ACC112 (cell line): ENCODE data around the gene CHKA.

Experiments
- H2AFZ ChIP-seq: fragments of 200-600 bp; sonication (generic); one replicate; pipeline ENCODE4 v1.6.0; 2017; ENCODE audit warnings: antibody characterized with exemption, low read length; ENCODE audit not compliant: unreplicated experiment
- H3K27ac ChIP-seq: fragments of 200-600 bp; sonication (generic); 2 replicates; pipeline ENCODE4 v1.5.1; 2014; ENCODE audit warnings: low read depth, mild to moderate bottlenecking, antibody characterized with exemption, low read length, moderate library complexity
- H3K27me3 ChIP-seq: fragments of 200-600 bp; sonication (generic); 2 replicates; pipeline ENCODE4 v1.6.1; 2014; ENCODE audit warnings: mild to moderate bottlenecking, antibody characterized with exemption, low read length, moderate library complexity, mixed read lengths; ENCODE audit not compliant: insufficient read depth
- H3K36me3 ChIP-seq: fragments of 200-600 bp; sonication (generic); 2 replicates; pipeline ENCODE4 v1.6.1; 2016; ENCODE audit warnings: mild to moderate bottlenecking, antibody characterized with exemption, low read length, moderate library complexity, mixed read lengths; ENCODE audit not compliant: insufficient read depth
- H3K4me1 ChIP-seq: fragments of 200-600 bp; sonication (generic); one replicate; pipeline ENCODE4 v1.6.1; 2016; ENCODE audit warnings: low read length, mixed read lengths; ENCODE audit not compliant: insufficient read depth, unreplicated experiment, control insufficient read depth
- H3K4me3 ChIP-seq: fragments of 200-600 bp; sonication (generic); 2 replicates; pipeline ENCODE4 v1.5.1; 2014; ENCODE audit warnings: mild to moderate bottlenecking, low read depth, low read length
- H3K79me2 ChIP-seq: fragments of 200-600 bp; sonication (generic); one replicate; pipeline ENCODE4 v1.6.0; 2016; ENCODE audit warnings: low read length; ENCODE audit not compliant: control insufficient read depth, unreplicated experiment, insufficient read depth

Gene CHKA

DNA sequence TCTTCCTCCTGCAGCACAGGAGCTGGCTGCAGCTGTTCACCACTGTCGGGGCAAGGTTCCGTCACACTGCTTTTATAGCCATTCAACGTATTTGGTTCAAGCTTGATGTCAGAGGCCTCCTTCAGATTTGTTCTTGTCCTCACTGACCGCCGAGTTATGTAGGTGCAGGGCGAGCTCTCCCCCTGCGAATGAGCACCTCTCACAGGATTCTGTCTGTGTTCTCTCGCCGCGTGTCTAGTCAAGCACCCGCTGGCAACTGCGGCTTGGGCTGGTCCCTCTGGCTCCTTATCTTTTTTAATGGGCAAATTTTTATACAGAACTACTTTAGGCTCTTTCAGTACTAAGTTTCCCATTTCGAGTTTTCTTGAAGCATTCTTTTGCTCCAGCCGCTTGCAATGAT lies 37.4 kb upstream of the CHKA start:
- no peak overlapping the region for H3K27ac ChIP-seq
- H3K4me3 ChIP-seq, result no peak overlapping the region
- no peaks in the 10 kb centered on the region for H3K79me2 ChIP-seq
- no peaks in the 10 kb centered on the region for H3K27me3 ChIP-seq
- no peaks in the 10 kb centered on the region for H3K4me1 ChIP-seq
- H2AFZ ChIP-seq, result no peak overlapping the region
- H3K36me3 ChIP-seq, result no peaks in the 10 kb centered on the region

DNA sequence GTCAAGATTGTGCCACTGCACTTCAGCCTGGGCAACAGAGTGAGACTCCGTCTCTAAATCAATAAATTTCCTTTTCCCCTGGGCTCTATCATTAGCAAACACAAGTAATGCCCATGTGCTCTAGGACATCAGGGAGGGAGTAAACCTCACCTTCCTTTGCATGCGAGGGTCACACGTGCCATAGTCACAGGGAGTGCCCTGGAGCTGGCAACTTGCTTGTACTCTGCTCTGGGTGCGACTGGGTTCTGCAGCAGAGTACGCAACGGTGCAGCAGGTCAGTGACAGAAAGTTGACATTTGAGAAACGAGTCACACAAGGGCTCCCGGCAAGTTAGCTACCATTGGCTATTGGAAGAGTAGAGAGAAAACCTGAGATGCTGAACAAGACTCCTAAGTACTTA lies 32.6 kb upstream of the CHKA start:
- no peak overlapping the region for H3K4me3 ChIP-seq
- H3K79me2 ChIP-seq, result no peaks in the 10 kb centered on the region
- no peaks in the 10 kb centered on the region for H3K36me3 ChIP-seq
- no peaks in the 10 kb centered on the region for H3K27me3 ChIP-seq
- H2AFZ ChIP-seq, result no peak overlapping the region
- no peaks in the 10 kb centered on the region for H3K4me1 ChIP-seq
- no peak overlapping the region for H3K27ac ChIP-seq

DNA sequence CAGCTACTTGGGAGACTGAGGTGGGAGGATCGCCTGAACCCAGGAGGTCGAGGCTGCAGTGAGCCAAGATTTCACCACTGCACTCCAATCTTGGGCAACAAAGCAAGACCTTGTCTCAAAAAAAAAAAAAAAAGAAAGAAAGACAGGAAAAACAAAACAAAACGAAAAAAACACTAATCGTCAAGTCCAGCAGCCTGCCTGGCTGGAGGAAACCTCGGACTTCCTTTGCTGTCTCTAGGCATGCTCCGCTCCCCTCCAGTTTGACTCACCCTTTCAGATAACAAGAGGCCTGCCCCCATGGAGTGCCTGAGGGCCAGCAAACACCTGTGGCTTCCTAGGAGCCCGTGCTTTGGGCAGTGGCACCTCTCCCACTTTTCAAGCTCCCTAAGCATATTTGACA lies 28.8 kb upstream of the CHKA start:
- Histone ChIP-seq H3K27ac (no peak overlapping the region), H3K4me3 (no peak overlapping the region), H3K27me3 (no peaks in the 10 kb centered on the region), H3K79me2 (no peaks in the 10 kb centered on the region), H3K36me3 (no peaks in the 10 kb centered on the region), H3K4me1 (peaks cover 10% of the 10 kb centered on the region), H2AFZ (no peak overlapping the region)

DNA sequence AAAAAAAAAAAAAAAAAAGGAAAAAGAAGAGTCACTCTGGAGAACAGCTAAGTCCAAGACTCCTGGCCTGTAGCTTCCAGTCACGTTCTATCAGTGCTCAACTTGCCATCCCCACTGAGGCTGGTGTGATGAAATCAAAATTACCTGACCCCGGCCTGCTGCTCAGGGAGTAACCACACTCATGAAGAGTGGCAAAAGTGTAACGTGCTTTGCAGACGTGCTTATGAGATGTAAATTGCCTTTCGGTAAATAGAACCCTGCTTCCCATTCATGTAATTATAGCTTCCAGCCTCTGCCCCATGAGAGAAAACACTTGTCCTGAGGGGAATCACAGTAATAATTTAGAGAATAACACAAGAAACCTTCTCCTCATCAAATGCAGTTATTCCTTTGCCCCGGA lies 28.2 kb upstream of the CHKA start:
- peaks cover 10% of the 10 kb centered on the region for H3K4me1 ChIP-seq
- no peaks in the 10 kb centered on the region for H3K36me3 ChIP-seq
- no peak overlapping the region for H3K4me3 ChIP-seq
- H3K79me2 ChIP-seq, result no peaks in the 10 kb centered on the region
- no peak overlapping the region for H3K27ac ChIP-seq
- H3K27me3 ChIP-seq, result no peaks in the 10 kb centered on the region
- no peak overlapping the region for H2AFZ ChIP-seq

DNA sequence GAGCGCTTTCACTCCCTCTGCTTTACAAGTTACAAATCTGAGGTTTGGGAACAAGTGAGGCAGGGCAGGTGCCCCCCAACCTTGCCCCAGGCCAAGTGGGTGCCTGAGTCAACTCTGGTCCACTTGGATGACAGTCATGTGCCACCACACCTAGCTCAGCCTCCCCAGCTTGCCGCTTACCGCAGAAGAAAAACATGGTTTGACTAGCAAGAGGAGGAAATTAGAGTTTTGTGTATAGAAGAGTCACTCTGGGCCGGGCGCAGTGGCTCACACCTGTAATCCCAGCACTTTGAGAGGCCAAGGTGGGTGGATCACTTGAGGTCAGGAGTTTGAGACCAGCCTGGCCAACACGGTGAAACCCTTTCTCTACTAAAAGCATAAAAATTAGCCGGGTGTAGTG lies 27.7 kb upstream of the CHKA start:
- Histone ChIP-seq H3K4me1 (peaks cover 10% of the 10 kb centered on the region), H3K27me3 (no peaks in the 10 kb centered on the region), H3K79me2 (no peaks in the 10 kb centered on the region), H3K4me3 (no peak overlapping the region), H3K27ac (no peak overlapping the region), H2AFZ (no peak overlapping the region), H3K36me3 (no peaks in the 10 kb centered on the region)

DNA sequence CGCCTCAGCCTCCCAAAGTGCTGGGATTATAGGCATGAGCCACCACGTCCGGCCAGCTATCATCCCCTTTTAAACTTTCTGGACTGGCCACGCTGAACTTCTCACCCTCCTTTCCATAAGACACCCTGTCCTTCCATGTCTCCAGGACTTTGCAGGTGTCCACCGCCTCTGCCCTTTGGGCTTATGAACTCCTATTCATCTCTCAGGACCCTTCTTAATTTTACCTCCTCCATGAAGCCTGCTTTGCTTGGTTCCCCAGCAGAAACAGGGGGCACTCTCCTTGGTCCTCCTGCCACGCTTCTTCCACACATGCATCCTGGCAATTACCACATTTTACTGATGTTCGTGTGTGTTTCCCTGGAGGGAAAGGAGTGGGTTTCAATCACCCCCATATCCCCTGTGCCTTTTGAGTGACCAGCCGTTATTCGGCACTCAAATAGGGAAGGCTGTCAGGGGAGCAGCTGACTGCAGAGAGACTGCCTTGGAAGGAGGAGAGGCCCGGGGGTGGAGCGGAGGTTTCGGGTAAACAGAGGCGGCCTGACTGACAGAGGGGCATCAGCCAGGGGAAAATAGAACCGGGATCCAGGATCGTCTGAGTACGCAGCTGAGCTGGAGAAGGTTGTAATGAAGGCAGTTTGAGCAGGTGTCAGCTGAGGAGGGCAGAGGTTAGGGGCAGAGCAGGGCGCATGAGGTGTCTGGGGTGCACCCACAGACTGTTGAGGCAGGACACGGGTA lies 27.1 kb upstream of the CHKA start:
- Histone ChIP-seq H3K79me2 (no peaks in the 10 kb centered on the region), H2AFZ (no peak overlapping the region), H3K4me3 (no peak overlapping the region), H3K36me3 (no peaks in the 10 kb centered on the region), H3K27ac (no peak overlapping the region), H3K27me3 (no peaks in the 10 kb centered on the region), H3K4me1 (peaks cover 10% of the 10 kb centered on the region)

DNA sequence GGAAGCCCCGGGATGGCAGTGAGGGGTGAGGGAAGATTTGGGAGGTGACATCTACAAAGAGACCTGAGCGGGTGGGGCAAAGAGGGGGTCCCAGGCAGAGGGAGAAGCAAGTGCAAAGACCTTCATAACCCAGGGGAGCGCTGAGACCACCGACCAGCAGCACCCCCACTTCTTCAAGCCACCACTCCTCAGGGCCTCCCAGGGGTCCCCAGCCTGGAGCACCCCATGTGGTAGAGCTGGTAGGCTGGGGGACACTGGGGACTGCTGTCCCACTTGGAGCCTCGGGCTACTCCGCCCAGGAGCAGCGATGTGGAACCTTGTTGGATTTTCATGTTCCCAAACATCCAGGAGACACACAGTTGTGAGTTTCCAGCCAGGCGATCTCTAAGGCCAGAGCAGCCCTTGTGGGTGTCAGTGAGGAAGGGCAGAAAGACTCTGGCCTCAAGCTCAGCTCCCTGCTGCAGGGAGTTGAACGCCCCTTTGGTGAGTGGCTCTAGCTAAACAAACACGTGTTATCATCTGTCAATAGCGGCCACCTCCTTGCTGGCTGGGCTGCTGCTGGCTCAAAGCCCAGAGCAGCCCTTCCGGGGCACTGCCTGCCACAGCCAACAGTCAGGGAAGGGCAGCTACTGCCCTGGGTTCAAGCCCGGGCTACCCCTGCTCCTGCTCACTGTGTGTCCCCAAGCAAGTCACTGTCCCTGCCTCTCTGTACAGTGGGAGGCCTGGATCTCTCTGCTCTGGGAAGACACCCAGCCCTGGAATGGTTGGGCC lies 25.7 kb upstream of the CHKA start:
- H3K27ac ChIP-seq, result no peak overlapping the region
- peak overlapping the region; percentile 64 for H2AFZ ChIP-seq
- H3K4me3 ChIP-seq, result no peak overlapping the region
- peaks cover 10% of the 10 kb centered on the region for H3K4me1 ChIP-seq
- no peaks in the 10 kb centered on the region for H3K79me2 ChIP-seq
- no peaks in the 10 kb centered on the region for H3K36me3 ChIP-seq
- no peaks in the 10 kb centered on the region for H3K27me3 ChIP-seq

DNA sequence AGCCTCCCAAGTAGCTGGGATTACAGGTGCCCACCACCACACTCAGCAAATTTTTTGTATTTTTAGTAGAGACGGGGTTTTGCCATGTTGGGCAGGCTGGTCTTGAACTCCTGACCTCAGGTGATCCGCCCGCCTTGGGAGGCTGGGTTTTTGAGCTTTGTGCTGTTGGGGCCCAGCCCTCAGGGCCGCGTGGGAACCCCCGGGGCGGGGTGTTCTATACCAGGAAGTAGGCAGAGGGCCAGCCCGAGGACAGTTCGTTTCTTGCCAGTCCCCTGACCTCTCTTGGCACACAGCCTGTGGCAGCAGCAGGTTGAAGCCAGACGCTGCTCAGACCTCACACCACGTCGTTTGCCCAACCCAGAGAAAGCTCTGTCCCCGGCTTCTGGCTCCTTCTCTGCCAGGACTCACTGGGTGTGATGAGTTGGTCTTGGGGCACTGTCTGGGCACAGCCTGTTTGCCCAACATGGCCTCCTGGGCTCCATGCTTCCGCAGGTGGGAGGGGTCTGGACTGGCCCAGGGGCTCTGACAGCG lies 24.9 kb upstream of the CHKA start:
- no peaks in the 10 kb centered on the region for H3K36me3 ChIP-seq
- H3K27ac ChIP-seq, result no peak overlapping the region
- H3K4me3 ChIP-seq, result no peak overlapping the region
- H3K4me1 ChIP-seq, result peaks cover 10% of the 10 kb centered on the region
- no peaks in the 10 kb centered on the region for H3K79me2 ChIP-seq
- H3K27me3 ChIP-seq, result no peaks in the 10 kb centered on the region
- no peak overlapping the region for H2AFZ ChIP-seq

DNA sequence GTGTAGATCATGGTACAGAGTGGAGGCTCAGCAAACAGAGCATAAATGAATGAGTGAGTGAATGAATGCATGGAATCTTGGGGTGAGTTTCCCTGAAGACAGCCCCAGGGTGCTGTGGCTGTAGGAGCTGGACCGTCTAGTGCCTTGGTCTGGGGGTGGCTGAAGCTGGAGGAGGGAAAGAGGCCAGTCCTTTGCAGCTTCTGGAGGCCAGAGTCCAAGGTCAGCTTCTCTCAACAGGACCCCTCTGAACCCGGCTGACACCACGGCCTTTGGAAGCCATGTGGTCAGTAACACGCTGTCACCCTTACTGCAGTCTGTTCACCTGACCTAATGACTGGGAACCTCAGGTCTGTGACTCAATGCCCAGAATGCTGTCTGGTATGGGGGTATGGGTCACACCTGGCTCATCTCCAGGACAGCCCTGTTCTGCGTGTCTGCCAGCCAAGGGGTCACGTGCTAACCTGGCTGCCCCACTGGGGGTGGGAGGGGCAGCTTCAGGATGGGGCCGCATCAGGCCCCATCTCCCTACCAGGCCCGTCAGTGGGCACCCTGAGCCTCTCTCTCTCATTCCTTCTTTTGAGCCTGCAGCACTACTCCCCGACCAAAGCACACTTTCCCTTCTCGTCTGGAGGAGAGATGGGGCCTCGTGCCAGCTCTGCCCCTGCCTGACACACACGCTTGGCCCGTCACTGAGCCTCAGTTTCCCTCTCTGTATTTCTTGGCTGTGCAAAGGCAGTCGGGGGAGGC lies 24.1 kb upstream of the CHKA start:
- H2AFZ ChIP-seq, result no peak overlapping the region
- H3K79me2 ChIP-seq, result no peaks in the 10 kb centered on the region
- no peak overlapping the region for H3K27ac ChIP-seq
- no peaks in the 10 kb centered on the region for H3K36me3 ChIP-seq
- H3K4me1 ChIP-seq, result peaks cover 10% of the 10 kb centered on the region
- H3K4me3 ChIP-seq, result no peak overlapping the region
- H3K27me3 ChIP-seq, result no peaks in the 10 kb centered on the region

DNA sequence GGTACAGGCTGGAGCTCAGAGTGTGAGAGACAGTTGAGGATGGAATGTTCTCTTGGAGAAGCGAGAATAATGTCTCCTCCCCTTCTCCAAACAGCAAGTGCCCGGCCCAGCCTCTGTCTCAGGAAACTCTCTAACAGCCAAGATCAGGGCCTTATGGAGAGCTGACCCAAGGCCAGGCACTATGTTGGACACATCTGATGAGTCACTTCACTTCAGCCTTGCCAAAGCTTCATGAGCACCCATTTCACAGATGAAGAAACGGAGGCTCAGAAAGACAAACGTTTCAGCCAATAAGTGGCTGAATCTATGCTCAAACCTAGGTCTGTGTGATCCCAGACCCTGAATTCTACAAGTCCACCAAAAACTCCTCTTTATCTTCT lies 22.1 kb upstream of the CHKA start:
- Histone ChIP-seq H3K4me3 (no peak overlapping the region), H3K27me3 (no peaks in the 10 kb centered on the region), H3K79me2 (no peaks in the 10 kb centered on the region), H2AFZ (no peak overlapping the region), H3K27ac (no peak overlapping the region), H3K36me3 (no peaks in the 10 kb centered on the region), H3K4me1 (peaks cover 10% of the 10 kb centered on the region)
